Activated CD4-positive, alpha-beta T cell treated with anti-CD3 and anti-CD28 coated beads for 4 hours (primary cell): ENCODE data around the gene SORBS1.

Source experiments
- DNase-seq, 2 donors: peaks; one replicate each; pipeline ENCODE4 v3.0.0-alpha.2; 2020

SORBS1 gene

DNA sequence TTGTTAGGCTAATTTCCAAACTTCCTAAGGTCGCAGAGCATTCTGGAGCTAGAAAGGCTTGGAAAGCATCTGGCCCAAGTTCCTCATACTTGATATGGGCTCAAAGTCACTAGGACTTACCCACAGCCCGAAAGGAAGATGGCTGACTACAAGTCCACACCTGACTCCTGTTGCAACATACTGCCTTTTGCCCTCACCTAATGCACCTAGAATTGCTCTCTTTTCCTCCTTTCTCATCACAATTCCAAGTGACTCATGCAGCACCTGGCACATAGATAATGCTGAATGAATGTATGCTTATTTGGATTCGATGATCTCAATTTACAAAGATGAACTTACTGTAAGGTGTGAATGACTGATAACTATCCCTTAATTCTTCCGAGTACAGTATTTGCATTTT lies 131.5 kb downstream of the SORBS1 start:
- DNase-seq = no peak

GRCh38 chr10:95428701-95429100 lies 132.5 kb downstream of the SORBS1 start:
- DNase-seq = no peak

DNA sequence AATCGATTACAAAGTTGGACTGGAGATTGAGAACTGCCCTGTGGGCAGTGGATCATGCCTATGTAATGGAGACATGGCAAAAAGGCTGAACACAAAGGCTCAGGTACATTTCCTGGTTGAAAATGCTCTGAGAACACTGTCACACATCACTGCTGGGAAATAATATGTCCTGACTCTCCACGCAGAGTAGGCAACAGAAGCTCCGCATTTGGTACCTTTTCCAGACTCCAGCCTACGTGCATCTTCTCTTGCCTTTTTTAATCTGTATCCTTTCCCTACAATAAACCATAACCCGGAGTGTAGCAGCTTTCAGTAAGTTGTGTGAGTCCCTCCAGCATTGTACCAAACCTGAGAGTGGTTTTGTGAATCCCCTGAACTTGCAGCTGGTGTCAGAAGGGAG lies 134.7 kb downstream of the SORBS1 start:
- no peak for DNase-seq

DNA sequence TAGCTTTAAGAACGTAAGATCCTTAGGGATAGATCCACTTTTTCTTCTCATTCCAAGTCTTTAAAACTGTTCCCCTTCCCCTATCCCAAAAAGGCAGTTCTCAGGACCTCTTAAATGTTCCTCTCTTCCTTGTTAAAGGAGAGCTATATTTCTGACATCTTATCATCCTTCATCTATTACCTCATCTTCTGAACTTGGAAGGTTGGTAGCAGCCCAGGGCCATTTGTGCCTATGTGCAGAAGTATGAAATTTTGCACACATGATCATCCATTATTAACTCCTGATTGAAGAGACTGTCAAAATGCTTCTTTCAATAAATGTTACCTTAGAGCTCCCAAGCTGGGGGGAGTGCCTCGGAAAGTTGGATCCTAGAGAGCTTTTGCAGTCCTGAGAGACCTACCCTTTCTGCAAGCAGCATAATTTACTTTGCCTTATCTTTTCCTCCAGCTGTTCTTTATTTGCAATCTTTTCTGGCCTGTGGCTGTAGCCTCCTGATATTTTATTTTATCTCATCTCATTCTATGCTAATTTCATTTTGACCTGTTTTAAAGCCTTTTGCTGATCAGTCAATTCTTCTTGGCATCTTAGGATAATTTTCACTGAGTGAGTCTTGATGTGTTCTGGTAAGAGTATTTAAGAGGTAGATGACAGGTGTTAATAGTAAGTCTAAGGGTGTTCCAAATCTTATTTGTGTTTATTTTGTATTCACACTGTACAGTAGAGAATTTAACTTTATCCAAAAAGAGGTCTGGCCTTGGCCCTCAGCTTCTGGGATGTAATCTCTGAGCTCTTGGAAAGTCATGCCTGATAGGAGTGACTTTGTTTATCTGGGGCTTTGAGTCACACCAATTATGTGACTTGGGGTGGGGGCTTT lies 135.3 kb downstream of the SORBS1 start:
- no peak for DNase-seq

DNA sequence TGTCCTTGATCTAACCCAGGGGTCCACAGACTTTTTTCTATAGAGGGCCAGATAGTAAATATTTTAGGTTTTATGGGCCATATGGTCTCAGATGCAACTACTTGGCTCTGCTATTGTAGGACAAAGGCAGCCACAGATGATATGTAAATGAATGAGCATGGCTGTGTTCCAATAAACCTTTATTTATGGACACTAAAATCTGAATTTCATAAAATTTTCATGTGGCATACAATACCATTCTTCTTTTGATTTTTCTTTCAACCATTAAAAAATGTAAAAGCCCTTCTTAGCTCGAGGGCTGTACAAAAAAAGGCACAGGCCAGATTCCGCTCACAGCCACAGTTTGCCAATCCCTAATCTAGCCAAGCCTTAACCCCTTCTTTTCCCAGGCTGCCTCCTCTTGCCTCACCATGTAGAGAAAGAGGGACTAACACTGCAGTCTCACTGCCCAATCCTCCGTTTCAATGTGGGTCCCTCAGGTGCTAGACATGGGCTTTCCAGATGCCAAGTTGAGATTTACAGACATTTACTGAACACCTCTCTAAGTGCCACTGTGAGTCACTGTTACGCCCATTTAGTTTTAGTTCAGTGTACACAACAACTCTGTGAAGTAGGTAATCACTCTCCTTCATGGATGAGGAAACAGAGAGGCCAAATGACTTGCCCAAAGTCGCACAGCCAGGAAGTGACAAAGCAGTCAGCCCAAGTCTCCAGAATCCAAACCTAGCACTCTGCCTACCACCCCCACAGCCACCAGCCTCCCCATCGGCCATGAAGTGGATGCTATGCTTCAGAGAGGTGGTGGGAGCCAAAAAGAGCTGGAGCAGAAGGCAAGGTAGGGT lies 137.8 kb downstream of the SORBS1 start:
- no peak for DNase-seq

DNA sequence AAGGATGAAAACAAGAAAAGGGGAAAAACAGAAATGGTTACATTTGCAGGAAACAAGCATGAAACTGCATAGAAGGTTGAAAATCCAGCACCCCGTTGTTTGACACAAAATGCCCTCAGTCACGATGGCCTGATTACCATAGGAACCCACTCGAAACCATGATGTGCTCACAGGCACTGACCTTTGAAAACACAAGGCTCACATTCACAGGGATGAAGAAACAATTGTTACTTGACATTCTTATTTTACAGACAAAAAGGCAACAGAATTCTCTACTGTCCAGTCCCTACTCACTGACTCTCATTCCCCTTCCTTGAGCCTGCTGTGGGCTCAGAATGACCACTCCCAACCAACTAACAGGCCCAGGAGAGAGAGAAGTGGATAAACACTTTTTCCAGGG lies 138.9 kb downstream of the SORBS1 start:
- no peak for DNase-seq

DNA sequence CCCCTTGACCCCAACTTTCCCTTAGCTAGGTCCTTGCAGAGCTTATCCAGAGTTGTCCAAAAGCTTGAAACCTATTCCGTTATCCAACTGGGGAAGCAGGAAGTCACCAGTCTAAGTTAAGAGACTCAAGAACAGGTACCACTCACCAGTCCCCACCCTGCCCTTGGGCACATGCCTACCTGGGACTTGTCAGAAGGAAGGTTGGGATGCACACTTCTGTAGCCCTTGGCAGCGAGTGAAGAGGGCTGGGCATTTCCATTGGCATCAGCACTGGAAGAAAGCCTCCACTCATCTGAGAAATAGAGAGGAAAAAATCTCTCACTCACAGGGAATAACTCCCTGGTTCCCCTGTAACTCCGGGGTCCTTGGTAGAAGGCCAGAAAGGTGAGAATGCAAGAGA lies 139.4 kb downstream of the SORBS1 start:
- no peak for DNase-seq

- no peak for DNase-seq
Measured at GRCh38 chr10:95419399-95419798, 141.8 kb downstream of the SORBS1 start.

DNA sequence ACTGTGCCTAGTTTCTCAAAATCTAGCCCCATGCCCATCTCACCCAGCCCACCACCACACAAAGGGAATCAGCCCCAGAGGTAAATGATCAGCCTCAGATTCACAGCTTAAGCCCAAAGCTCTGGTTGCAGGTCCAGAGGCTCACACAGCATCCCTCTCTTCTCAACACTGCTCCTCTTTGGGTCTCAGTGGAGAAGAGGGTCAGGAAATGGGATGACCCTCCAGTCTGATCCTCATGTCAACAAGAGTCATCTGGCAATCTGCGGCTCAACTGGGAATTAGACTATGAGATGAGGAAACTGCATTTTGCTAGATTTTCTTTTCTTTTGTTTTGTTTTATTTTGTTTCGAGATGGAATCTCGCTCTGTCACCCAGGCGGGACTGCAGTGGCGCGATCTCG lies 144.2 kb downstream of the SORBS1 start:
- no peak for DNase-seq

GRCh38 chr10:95416270-95416669 lies 144.9 kb downstream of the SORBS1 start:
- no peak for DNase-seq

- DNase-seq = no peak
Measured at GRCh38 chr10:95415621-95416031, 145.5 kb downstream of the SORBS1 start.

- DNase-seq = no peak
Measured at GRCh38 chr10:95414844-95415485, 146.2 kb downstream of the SORBS1 start.

GRCh38 chr10:95414016-95414830 lies 146.9 kb downstream of the SORBS1 start:
- no peak for DNase-seq

DNA sequence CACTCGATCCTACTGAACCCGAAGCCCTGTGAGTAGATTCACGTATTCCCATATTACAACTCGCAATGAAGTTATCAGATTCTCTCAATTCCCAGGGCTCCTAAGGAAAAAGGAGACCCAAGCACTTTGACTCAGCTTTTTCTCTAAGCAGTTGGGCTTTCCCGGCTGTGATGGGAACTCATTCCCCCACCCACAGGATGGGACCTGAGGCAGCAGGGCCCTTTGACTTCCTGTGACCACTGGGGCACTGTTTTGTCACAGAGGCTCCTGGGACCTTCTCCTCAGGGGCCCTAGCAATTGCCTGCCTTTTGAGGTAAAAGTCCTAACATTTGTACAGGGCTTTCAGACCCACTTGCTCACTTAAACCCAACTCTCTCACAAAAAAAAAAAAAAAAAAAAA lies 147.6 kb downstream of the SORBS1 start:
- DNase-seq = no peak

DNA sequence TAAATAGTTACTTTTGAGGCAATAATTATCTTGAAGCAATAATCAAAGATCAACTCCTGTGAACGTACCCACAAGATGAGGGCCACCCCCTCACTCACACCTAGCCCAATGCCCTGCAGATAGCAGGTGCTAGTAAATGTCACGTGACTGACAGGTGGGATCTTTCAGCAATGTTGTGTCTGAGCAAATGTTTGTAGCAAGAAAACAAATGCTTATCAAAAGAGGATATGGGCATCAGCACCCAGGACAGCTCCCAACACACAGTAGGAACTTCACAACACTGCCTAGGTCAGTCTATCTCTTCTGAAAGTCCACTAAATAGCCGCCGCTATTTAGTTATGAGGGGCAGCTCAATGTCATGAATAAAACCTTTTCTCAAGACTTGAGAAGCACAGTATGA lies 149.5 kb downstream of the SORBS1 start:
- no peak for DNase-seq

DNA sequence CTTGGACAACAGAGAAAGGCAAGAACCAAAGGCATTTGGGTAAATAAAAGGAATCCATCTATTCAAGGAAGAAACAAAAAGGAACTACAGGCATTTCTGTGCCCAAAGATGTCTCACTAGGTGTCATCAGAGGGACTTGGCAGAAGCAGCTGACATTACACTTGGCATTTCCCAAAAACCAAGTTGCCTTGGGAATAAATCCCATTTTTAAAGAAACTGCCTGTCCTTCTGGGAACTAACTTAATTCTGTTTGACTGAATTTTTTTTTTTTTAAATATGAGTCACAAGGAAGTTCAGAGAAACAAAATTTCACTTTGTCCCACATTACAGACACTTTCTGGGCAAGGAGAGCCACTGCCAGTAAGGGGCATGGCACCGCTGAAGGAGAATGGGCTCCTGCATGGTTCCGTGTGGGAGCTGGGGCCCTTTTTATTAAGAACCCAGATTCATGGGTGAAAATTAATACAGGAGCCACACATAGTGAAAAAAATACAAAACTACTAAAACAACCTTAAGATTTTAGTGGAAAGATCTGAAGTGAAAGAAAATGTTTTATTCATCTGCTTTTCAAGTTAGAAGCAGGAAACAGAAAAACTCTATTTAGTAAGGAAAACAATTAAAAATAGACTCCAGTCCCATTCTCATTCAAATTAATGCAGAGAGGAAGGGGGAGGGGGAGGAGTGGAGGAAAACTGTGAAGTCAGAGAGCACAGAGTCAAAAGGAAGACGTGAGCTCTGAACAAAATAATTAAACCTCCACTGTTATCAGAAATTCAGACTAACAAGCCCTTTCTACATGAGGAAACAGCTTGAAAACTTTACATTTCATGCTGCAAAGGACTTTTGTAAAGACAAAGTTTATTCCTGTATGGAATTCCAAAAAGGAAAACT lies 151.9 kb downstream of the SORBS1 start:
- DNase-seq = no peak

DNA sequence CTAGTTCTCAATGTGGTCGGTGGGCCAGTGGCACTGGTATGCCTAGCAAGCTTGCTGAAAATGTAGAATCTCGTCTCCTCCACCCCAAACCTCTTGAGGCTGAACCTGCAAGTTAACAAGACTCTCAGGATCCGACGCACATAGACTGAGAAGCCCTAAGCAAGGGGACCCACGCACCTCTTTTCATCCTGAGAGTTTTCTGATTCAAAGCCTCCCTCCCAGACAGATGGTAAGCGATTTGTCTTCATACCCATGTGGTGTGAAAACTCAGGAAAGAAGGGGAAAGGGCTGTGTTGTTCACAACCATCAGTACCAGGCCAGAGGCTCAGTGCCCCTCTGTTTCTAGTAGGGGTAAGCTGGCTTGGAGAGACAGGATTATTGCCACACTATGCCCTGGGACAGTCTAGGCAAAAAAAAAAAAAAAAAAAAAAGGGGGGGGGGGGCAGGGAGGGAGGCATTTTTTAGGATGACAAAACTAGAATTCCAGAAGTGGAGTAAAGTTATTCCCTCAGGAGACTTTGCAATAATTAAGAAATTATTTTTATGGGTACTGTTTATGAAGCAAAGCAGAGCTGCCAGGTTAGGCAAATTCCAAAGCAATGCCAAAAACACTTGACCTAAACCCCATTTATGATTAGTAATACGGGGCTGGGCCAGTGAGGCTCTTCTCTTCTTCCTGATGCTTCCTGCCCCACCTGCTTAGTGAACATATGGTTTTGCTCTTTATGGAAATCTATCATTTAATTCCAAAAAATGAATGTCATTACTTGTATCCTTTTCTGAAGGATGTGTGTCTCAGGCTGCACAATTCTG lies 152.8 kb downstream of the SORBS1 start:
- DNase-seq = no peak

- DNase-seq = no peak
Measured at GRCh38 chr10:95407546-95407945, 153.6 kb downstream of the SORBS1 start.

GRCh38 chr10:95406651-95407280 lies 154.4 kb downstream of the SORBS1 start:
- DNase-seq = no peak

DNA sequence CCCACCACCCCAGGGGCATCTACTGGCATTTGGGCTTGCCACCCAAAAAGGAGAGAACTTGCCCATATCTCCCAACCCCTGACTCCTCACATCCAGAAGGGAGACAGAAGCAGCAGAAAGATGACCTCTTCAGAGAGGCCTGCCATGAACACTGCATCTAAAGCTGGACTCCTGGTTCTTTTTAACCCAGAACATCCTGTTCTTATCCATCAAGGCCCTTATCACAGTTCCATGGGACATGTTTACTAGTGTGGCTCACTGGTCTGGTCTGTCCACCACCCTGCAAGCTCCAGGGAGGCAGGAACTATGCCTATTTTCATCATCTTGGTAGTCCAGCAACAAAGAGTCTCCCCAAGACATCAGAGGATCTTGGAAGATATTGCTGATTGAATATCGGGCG lies 155.5 kb downstream of the SORBS1 start:
- DNase-seq = no peak
